AG10803 (cell line): ENCODE data around the gene RNF114.

Experiments used
- DNase-seq: peaks from one replicate; pipeline ENCODE4 v3.0.0; 2010; ENCODE audit warnings: low read depth
- H3K4me3 ChIP-seq: 2 replicates; pipeline ENCODE4 v1.5.1; 2011; ENCODE audit warnings: mild to moderate bottlenecking, low read length, control low read depth
- CTCF ChIP-seq: conservative IDR thresholded peaks from 2 replicates; pipeline ENCODE4 v1.5.1; 2011; ENCODE audit warnings: mild to moderate bottlenecking, low read length, control low read depth, inconsistent platforms

RNF114 gene

GRCh38 chr20:49906101-49906604 is 30.0 kb upstream of the RNF114 start:
- no peak for TF ChIP-seq CTCF
- DNase-seq = no peak
- H3K4me3 ChIP-seq = no peak overlapping the region

GRCh38 chr20:49906615-49907154 is 29.5 kb upstream of the RNF114 start:
- DNase-seq = no peak
- H3K4me3 ChIP-seq = no peak overlapping the region
- no peak for TF ChIP-seq CTCF

GRCh38 chr20:49907405-49908257 is 28.6 kb upstream of the RNF114 start:
- DNase-seq = no peak
- no peak for TF ChIP-seq CTCF

GRCh38 chr20:49908258-49908565 is 28.0 kb upstream of the RNF114 start:
- DNase-seq = no peak
- no peak overlapping the region for H3K4me3 ChIP-seq
- TF ChIP-seq CTCF = no peak

More at GRCh38 chr20:49907405-49908257, 28.6 kb upstream of the RNF114 start:
- H3K4me3 ChIP-seq = no peak overlapping the region

- peak; percentile 28 for TF ChIP-seq CTCF
- H3K4me3 ChIP-seq = no peak overlapping the region
- DNase-seq = no peak
These were observed 26.5 kb upstream of the RNF114 start for GRCh38 chr20:49909499-49910339.

- DNase-seq = no peak
- no peak overlapping the region for H3K4me3 ChIP-seq
- TF ChIP-seq CTCF = no peak
These were observed 25.9 kb upstream of the RNF114 start for GRCh38 chr20:49910340-49910706.
